HG03066 (cell line): ENCODE measurements around the gene KRTAP5-2.
"Not testable (repeated sequence)": the region's sequence is repeated elsewhere in the genome, so short reads cannot be mapped to it uniquely, and the experiment has no call there.

Experiments used
- ATAC-seq: cut with Tn5 transposase; IDR thresholded peaks from one replicate; pipeline ENCODE4 v1.9.1; 2021; ENCODE audit warnings: low read depth; ENCODE audit not compliant: unreplicated experiment

The KRTAP5-2 gene

DNA sequence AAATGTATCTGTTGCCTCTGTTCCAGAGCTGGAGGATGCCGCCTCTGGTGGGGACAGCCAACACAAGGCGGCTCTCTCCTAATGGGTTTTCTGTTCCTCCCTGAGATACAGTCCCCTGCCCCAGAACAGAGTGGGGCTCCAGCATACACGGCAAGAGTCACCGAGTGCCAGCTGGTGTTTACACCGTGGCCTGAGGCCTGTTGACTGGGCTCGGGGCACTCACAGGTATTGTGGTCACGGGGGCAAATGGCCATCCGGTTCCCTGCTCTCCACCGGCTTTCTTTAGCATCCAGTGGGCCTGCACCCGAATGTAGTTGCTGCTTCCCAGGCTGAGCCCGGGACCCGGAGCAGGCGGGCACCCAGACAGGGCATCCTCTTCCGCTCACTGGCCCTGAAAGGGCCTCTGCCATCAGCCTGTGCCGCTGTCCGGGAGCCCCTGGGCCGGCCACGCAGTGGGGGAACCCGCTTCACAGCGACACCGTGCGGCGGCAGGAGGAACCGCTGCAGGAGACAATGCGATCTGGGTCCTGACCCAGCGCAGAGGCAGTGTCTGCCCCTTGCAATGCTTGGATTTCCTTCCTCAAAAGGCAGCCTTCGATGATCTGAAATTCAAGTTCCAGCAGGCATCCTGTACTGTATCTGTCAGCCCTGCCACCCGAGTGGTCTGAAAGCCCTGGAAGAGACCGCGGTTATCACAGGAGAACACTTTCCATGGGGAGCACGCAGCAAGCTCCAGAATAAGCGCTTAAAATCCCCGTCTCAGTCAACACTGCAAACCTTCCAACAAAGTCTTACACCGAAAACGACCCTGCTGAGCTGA lies 30.6 kb upstream of the KRTAP5-2 start:
- no peak for ATAC-seq

DNA sequence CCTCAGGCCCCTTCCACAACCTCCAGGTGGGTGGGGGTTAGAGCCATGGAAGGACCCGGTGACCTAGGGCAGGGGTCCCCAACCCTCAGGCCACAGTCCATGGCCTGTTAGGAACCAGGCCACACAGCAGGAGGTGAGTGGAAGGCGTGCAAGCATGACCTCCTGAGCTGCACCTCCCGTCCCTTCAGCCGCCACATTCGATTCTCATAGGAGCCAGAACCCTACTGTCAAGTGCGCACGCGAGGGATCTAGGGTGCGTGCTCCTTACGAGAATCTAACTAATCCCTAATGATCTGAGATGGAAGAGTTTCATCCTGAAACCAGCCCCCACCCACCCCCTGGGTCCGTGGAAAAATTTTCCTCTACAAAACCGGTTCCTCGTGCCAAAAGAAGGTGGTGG lies 27.4 kb upstream of the KRTAP5-2 start:
- no peak for ATAC-seq

DNA sequence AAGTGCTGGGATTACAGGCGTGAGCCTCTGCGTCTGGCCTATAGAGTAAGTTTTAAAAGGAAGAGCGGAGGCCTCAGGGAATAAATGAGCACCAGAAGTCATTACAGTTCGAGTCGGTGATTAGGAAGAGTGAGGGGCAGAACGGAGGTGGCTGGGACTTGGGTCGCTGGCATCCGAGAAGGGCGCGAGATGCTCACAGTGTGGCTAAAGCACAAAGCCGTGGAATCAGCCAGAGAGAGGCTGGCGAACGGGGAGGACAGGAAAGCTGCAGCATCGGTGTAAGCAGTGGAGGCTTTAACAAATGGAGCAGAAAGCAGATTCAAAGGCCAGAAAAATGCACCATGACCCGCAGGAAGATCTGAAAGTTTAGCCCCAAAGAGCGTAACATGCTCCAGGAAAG lies 26.5 kb upstream of the KRTAP5-2 start:
- no peak for ATAC-seq

DNA sequence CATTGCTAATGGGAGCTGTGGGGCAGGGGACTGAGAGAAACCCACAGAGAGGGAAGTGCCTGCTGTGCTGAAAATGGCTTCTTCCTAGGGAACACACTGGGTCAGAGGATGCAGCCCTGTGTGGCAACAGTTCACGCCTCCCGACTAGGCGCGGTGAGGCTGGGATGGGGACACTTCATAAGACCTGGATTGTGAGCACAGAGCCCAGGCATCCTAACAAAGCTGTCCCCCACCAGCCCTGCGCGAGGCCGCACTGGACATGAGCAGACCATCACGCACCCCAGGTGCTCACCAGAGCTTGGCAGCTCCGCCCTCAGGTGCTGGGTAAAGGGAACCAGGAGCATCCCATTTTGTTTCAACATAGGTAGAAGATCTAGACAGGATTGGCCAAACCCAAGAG lies 25.6 kb upstream of the KRTAP5-2 start:
- ATAC-seq = no peak

DNA sequence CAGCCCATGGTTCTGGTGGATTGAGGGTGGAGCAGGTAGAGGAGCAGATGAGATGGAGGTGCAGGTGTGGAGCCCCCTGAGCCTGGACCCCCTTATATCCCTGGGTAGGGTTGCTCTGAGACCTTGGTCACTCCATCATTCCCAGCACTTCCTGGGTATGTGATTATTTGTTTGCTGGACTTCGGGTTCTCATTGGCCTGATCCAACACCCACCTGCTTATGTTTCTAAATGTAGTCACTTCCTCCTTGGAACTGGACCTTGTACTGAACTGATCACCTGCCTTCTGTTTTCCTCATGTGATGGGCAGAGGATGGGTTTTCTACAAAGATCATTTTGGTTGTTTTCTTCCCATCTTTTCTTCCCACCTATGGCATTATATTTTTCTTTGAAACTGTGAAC lies 24.0 kb upstream of the KRTAP5-2 start, which contains the start of gene KRTAP5-4:
Gene KRTAP5-4 (minus strand): TSS at position 53 of the 400 bp plus-strand sequence. CDS start 45 bp downstream, at position 8.
- no peak for ATAC-seq

DNA sequence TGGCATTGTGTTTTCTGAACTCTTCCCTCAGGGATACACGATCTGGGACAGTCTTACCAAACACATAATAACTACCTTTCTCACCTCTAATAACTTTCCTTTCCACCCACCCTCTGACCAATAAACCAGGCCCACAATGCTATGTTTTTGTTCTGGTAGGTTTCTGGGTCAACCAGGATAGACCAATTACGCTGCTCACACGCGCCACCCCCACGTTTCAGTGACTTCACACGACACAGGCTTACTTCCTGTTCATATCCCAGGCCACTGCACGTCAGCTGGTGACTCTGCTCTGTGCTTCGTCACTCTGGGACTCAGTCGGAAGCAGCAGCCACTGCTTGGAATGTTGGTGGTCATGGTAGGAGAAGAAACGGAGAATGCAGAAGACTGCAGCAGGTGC lies 21.4 kb upstream of the KRTAP5-2 start:
- no peak for ATAC-seq

DNA sequence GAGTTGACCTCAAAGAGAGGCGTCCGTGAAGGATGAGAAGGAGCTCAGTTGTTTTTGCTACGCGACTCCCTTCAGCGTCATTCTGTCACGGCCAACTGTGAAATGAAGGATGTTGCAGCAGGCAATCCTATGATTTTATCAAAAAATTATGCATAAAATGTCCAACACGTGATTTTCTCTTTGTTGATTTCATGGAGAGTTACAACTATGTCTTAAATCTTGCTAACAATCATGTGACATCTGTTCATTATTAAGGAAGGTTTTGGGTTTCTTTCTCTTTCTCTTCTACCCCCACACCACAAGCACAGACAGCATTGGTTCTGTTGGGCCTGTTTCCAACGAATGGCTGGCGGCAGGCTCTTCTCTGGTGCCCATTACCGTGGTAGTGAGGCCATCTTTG lies 20.1 kb upstream of the KRTAP5-2 start:
- ATAC-seq = no peak

DNA sequence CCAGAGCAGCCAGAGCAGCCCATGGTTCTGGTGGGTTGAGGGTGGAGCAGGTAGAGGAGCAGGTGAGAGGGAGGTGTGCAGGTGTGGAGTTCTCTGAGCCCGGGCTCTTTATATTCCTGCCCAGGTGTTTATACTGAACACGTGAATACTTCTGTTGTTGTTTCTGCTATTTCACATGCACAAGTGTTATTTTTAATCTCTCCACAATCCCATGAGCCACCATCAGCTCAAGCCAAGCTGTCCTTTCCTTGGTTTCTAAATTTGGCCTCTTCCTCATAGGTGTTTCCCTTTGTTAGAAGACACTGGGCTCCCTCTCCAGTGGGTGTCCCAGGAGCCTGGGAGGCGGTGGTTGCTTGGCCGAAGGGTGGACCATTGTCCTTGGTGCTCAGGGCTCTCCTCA lies 10.3 kb upstream of the KRTAP5-2 start, which contains the start of gene KRTAP5-3:
Gene KRTAP5-3 (minus strand): TSS at position 101 of the 400 bp plus-strand sequence. CDS start 78 bp downstream, at position 23.
- ATAC-seq = no peak

DNA sequence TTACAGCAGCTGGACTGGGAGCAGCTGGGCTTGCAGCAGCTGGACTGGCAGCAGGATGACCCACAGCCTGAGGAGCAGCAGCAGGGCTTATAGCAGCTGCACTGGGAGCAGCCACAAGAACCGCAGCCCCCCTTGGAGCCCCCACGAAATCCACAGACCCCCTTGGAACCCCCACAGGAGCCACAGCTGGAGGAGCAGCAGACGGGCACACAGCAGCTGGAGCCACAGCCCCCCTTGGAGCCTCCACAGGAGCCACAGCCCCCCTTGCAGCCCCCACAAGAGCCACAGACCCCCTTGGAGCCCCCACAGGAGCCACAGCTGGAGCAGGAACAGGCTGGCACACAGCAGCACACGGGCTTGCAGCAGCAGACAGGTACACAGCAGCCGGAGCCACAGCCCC lies 9.8 kb upstream of the KRTAP5-2 start:
- ATAC-seq = not testable (repeated sequence)

DNA sequence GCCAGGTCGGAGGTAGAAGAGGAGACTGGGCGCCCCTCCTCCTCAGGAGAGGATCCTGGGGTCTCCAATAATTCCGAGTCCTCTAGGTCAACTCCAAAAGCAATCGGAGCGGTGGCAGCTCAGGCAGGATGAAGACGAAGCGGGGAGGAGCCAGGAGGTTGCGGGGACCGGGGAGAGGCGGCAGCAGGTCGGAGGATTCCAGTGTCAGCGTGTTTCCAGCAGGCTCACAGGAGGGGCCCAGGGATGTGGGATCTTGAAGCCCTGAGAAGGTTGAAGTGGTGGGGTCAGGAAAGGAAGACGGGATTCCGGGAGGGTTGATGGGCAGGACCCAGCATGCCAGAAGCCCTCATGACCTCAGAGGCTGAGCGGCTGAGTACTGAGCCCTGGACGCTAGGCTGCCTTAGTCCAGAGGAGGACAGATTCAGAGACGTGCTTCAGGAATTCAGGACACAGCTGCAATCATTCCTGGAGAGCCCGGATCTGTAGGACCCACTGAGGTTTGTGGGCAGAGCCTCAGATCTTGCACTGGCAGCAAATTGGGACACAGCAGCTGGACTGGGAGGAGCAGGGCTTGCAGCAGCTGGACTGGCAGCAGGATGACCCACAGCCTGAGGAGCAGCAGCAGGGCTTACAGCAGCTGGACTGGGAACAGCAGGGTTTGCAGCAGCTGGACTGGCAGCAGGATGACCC lies 9.2 kb upstream of the KRTAP5-2 start:
- not testable (repeated sequence) for ATAC-seq

DNA sequence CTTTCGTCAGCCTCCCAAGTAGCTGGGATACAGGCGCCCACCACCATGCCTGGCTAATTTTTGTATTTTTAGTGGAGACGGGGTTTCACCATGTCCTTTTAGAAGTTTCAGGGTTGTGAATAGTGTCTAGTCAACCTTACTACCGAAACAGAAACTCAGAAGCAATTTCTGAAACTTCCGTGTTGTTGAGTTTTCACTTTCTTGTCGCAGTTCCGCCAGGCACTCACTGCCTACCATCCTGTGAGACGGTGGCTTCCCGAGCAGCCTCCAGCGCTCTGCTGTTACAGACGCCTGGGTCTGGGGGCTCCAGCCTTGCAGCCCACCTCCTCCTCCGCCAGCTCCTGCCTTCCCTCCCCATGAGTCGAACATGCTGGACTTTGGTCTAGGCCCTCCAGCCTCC lies 7.8 kb upstream of the KRTAP5-2 start:
- ATAC-seq = peak; percentile 90

DNA sequence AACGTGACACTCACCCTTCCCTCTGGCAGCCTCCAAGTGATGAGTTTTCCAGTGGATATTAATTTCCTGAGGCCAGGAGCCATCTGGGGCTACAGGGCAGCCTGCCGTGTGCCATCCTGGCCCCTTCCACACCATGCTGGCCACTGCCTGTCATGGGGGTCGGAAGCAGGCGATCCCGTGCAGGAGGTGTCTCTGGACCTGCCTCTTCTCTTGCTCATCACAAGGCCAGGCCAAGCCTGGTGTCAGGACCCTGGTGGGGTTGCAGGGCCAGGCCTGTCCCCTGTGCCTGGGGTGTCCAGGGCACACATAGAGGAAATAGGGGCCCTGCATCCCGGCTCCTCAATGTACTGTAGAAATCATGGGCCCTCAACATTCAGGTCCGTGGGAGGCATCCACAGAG lies 6.6 kb upstream of the KRTAP5-2 start:
- no peak for ATAC-seq

DNA sequence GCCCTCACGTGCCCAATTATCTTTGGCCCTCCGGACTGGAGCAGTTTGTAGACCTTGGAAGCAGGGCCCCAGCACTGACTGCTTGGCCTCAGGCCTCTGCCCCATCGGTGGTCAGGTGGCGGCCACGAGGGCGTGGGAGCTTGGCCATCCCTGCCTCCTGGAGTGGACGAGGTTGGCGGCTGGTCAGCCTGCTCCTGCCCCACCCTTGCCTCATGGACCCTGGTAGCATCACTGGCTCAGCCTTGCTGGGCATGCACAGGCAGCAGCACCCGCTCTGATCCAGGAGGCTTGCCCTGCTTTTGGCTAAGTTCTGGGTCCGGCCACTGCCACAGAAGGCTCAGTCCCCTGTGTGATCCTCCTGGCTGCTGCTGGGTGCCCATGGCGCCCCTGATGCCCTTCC lies 6.1 kb upstream of the KRTAP5-2 start:
- no peak for ATAC-seq

DNA sequence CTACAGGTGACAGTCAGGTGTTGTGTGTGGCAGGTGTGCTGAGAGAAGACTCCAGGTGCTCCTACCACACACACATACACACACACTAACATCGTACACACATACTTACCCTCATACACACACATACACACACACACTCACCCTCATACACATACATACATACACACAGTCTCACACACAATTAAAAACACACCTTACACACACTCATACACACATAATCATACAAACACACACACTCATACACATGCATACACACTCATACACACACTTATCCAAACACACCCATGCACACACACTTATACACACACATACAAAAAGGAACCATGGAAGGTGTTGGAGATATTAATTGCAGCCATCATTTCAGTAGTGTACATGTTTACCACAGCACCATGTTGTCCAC lies 5.5 kb upstream of the KRTAP5-2 start:
- no peak for ATAC-seq

DNA sequence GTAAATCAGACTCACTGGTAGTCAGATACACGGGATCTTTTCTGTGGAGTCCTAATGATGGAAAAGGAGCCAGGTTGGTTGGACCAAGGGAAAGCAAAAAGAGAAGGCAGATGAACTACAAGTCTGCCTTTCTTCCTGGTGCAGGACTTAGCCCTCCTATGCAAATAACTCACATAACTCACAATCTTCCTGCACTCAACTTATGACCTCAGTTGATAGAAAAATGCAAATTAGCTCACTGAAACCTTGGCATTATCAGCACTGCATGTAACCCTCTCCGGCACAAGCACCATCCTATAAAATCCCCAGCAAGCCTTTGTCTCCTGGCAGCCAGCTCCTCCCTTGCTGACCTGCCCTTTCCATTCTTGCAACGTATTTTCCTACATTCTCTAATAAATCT lies 3.6 kb upstream of the KRTAP5-2 start:
- not testable (repeated sequence) for ATAC-seq

DNA sequence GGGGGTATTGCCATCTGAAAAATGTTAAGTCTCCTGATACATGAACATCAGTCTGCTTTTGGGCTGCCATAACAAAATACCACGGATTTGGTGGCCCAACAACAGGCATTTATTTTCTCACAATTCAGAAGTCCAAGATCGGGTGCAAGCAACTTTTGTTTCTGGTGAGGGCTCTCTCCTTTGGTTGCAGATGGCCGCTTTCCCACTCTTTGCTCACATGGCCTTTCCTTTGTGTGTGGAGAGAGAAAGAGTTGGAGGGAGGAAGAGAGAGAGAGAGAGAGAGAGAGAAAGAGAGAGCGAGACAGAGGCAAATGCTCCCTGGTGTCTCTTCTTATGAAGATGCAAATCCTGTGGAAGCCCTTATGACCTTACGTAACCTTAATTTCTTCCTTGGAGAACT lies 2.5 kb upstream of the KRTAP5-2 start:
- ATAC-seq = no peak

DNA sequence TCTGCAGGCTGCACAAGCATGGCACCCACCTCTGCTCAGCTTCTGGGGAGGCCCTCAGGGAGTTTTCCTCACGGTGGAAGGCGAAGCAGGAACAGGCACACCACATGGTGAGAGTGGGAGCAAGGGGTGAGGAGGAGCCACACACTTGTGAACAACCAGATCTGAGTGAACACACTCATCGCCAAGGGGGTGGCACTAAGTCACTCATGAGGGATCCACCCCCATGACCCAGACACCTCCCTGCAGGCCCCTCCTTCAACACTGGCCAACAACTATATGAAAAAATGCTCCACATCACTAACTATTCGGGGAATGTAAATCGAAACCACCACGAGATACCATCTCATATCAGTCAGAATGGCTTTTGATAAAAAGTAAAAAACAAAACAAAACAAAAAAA lies 722 bp upstream of the KRTAP5-2 start:
- ATAC-seq = no peak

DNA sequence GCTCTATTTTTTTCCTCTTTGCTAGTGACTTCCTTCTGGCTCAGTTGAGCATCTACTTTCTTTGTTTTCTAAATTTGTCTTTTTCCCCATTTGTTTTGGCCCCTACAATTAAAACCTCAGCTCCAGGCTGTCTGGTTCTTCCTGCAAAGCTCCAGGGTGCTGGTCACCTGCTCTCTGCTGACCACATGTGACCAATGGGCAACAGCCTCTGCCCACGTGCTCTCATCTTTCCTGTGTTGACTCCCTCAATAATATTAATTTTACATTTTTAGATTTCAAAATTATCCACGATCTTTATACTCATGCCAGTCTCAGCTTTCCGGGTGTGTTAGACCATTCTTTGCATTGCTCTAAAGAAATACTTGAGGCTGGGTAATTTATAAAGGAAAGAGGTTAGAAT lies 312 bp upstream of the KRTAP5-2 start:
- not testable (repeated sequence) for ATAC-seq

DNA sequence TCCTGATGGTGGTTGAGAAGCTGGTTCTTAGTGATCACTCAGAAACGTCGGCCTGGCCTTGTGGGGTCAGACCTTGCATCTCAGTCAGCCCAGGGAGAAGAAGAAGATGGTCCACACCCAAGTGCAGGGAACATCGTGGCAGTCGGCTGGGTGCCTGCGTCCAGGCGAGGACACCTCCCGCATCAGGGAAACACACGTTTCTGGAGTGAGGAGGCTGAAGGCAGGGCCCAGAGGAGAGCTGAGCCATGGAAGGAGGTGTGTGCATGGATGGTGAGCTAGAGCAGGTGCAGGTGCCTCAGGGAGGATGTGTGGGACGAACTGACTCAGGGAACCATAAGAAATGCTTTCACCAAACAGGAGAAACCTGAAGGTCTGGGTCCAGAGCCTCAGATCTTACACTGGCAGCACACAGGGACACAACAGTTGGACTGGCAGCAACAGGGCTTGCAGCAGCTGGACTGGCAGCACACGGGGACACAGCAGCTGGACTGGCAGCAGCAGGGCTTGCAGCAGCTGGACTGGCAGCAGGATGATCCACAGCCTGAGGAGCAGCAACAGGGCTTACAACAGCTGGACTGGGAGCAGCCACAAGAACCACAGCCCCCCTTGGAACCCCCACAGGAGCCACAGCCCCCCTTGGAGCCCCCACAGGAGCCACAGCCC lies 632 bp downstream of the KRTAP5-2 start:
- ATAC-seq = no peak

DNA sequence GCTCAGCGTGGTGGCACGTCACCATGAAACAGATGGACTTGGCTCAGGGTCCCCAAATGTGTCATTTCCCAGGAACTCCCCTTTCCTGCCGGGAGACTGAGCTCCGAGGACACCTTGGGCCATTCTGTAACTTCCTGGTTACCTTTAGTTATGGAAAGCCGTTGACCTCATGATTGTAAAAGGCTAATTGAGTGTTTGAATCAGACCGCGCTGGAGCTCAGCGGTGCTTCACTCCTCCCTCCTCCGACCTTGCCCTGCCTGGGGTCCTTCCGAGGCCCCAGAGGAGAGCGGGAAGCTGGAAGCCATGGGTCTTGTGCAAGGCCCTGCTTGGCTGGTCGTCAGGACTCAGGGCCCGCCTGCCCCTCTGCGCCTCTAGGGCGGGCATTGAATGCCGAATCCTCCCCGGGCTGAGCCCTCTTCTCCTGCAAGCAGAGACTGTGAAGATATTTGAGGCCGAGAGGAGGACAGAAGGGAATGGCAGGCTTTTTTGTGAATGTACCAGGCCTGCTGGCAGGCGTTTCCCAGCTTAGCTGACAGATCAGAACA lies 1.4 kb downstream of the KRTAP5-2 start:
- not testable (repeated sequence) for ATAC-seq

DNA sequence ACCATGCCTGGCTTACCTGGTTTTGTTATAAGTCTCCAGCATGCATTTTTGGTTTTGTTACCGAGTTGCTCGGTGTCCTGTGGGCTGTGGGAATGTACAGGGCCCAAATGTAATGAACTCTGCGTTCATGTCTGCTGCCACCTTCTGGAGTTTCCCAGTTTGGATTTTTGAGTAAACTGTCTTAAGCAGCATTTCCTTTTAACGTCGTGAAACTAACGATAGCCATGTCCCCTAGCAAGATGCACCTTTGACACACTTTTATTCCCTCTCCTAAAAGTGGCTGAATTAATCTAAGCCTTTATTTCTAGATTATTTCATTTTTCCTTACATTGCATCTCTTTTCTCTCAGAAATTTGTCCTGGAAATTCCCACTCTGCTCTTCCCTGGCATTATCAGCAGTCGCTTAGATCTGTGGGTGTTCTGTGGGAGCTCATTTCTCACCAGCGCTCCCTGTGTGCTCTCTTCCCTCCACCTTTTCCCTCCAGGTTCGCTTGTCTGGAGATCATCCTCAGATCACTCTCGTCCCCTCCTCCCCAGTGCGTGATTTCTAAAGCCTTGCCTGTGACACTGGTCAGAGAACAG lies 2.0 kb downstream of the KRTAP5-2 start:
- ATAC-seq = not testable (repeated sequence)
